Osteocyte (in vitro differentiated cells): Measurements from ENCODE around the gene MAP4K3. TPM values are rescaled to one million over a fixed set of nuclear protein-coding genes. Genes with fewer than 3 reads are reported as not detected.
"Not testable (repeated sequence)": the region's sequence is repeated elsewhere in the genome, so short reads cannot be mapped to it uniquely, and the experiment has no call there.

Experiments used
- DNase-seq: peaks from one replicate; pipeline ENCODE4 v3.0.0; 2021; ENCODE audit warnings: mixed read lengths; ENCODE audit not compliant: unreplicated experiment; ENCODE audit errors: extremely low spot score
- H3K27ac Mint-ChIP-seq: one replicate; pipeline ENCODE4 v1.8.0; 2021; ENCODE audit warnings: mild to moderate bottlenecking, mixed read lengths; ENCODE audit not compliant: unreplicated experiment
- H3K27me3 Mint-ChIP-seq: one replicate; pipeline ENCODE4 v1.8.0; 2021; ENCODE audit warnings: mixed read lengths; ENCODE audit not compliant: unreplicated experiment
- H3K36me3 Mint-ChIP-seq: one replicate; pipeline ENCODE4 v1.8.0; 2021; ENCODE audit warnings: mixed read lengths; ENCODE audit not compliant: unreplicated experiment
- H3K4me1 Mint-ChIP-seq: one replicate; pipeline ENCODE4 v1.8.0; 2021; ENCODE audit warnings: mixed read lengths; ENCODE audit not compliant: unreplicated experiment
- H3K4me3 Mint-ChIP-seq: one replicate; pipeline ENCODE4 v1.8.0; 2021; ENCODE audit warnings: mild to moderate bottlenecking, moderate library complexity, mixed read lengths; ENCODE audit not compliant: unreplicated experiment
- H3K9me3 Mint-ChIP-seq: one replicate; pipeline ENCODE4 v1.8.0; 2021; ENCODE audit warnings: mixed read lengths; ENCODE audit not compliant: unreplicated experiment
- total RNA-seq: library from RNA; stranded (reverse); gene quantifications from 2 replicates; pipeline ENCODE4 v1.2.1, GENCODE V29; 2021
- TF ChIP-seq, protein P1 (sequence below): fragments of 200-600 bp; sonication (generic); IDR thresholded peaks from 2 replicates; pipeline ENCODE4 v1.5.0; 2021; ENCODE audit warnings: antibody characterized with exemption, mild to moderate bottlenecking, moderate library complexity

MAP4K3 gene
- total RNA-seq, 1 donor from 2014 or later, result 35.0 TPM

DNA sequence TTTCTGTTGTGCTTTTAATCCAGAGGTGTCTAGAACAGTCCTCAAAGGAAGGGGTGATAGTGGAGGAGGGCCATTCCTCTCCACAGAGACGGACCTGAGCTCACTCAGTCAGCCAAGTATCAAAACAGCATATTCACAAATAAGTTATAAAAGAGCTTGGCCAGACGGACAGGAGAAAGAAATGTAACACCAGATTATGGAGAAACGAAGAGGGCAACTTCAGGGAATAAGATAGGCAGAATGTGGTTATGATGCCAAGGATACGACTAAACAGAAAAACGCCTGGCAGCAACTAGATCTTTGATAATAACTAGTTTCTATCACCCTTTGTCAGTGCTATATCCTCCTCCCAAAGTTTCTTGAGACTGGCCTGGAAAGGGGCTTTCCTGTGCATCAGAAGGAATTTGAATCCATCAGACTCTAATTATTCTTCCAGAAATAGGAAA lies 42.5 kb downstream of the MAP4K3 start:
- H3K36me3 Mint-ChIP-seq, result no peaks in the 10 kb centered on the region
- DNase-seq, result no peak
- H3K27me3 Mint-ChIP-seq, result no peaks in the 10 kb centered on the region
- H3K27ac Mint-ChIP-seq, result peak overlapping the region; percentile 38
- peaks cover 35% of the 10 kb centered on the region for H3K4me1 Mint-ChIP-seq
- no peaks in the 10 kb centered on the region for H3K9me3 Mint-ChIP-seq
- TF ChIP-seq, protein P1, sequence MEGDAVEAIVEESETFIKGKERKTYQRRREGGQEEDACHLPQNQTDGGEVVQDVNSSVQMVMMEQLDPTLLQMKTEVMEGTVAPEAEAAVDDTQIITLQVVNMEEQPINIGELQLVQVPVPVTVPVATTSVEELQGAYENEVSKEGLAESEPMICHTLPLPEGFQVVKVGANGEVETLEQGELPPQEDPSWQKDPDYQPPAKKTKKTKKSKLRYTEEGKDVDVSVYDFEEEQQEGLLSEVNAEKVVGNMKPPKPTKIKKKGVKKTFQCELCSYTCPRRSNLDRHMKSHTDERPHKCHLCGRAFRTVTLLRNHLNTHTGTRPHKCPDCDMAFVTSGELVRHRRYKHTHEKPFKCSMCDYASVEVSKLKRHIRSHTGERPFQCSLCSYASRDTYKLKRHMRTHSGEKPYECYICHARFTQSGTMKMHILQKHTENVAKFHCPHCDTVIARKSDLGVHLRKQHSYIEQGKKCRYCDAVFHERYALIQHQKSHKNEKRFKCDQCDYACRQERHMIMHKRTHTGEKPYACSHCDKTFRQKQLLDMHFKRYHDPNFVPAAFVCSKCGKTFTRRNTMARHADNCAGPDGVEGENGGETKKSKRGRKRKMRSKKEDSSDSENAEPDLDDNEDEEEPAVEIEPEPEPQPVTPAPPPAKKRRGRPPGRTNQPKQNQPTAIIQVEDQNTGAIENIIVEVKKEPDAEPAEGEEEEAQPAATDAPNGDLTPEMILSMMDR, result no peak
- H3K4me3 Mint-ChIP-seq, result no peak overlapping the region

DNA sequence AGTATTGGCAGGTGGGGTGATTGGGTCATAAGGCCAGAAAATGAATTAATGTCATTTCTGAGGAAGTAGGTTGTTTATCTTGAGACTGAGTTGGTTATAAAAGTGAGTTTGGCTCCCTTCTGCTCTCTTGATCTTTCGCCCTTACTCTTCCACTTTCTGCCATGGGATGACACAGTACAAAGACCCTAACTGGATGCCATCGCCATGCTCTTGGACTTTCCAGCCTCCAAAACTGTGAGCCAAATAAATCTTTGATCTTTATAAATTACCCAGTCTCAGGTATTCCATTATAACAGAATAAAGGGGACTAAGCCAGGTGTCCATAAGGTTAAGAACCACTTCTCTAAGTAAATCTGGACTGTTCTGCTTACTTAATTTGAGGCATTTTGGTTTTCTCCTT lies 44.4 kb downstream of the MAP4K3 start:
- no peak for DNase-seq
- H3K27me3 Mint-ChIP-seq, result no peaks in the 10 kb centered on the region
- H3K27ac Mint-ChIP-seq, result no peak overlapping the region
- TF ChIP-seq, protein P1, result no peak
- H3K9me3 Mint-ChIP-seq, result no peaks in the 10 kb centered on the region
- no peaks in the 10 kb centered on the region for H3K36me3 Mint-ChIP-seq
- no peak overlapping the region for H3K4me3 Mint-ChIP-seq
- H3K4me1 Mint-ChIP-seq, result peaks cover 36% of the 10 kb centered on the region

DNA sequence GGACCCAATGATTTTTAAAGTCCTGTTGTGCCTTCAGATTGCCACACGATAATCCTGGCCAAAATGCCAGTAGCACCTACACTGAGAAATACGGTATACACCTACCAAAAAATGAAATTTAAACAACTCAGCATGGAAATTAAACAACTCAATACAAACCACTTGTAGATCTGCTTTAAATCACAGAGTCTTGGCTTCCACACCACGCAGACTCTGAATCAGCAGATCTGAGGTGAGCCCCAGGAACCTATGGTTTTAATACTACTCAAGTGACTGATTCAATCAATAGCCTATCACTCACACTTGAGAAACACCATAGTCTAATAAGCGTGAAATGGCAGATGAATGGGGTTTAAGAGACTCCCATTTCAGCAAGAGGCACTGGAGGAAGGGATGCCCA lies 46.9 kb downstream of the MAP4K3 start:
- Mint-ChIP-seq H3K4me1 (peaks cover 31% of the 10 kb centered on the region), H3K9me3 (no peaks in the 10 kb centered on the region), H3K4me3 (no peak overlapping the region), H3K27me3 (no peaks in the 10 kb centered on the region), H3K27ac (no peak overlapping the region), H3K36me3 (peaks cover 5% of the 10 kb centered on the region)
- TF ChIP-seq, protein P1, result no peak
- DNase-seq, result no peak

DNA sequence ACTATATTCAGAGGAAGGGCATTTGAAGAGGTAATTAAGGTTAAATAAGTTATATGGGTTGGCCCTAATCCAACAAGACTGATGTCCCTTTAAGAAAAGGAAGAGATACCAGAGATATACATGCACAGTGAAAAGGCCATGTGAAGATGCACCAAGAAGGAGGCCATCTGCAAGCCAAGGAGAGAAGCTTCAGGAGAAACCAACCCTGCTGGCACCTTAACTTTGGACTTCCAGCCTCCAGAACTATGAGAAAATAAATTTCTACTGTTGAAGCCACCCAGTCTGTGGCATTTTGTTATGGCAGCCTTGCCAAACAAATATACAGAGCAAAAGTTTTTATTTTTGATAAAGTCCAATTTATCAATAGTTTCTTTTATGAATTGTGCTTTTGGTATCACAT lies 51.0 kb downstream of the MAP4K3 start:
- H3K4me3 Mint-ChIP-seq, result no peak overlapping the region
- peaks cover 23% of the 10 kb centered on the region for H3K4me1 Mint-ChIP-seq
- TF ChIP-seq, protein P1, result no peak
- no peak for DNase-seq
- no peak overlapping the region for H3K27ac Mint-ChIP-seq
- peaks cover 4% of the 10 kb centered on the region for H3K9me3 Mint-ChIP-seq
- no peaks in the 10 kb centered on the region for H3K27me3 Mint-ChIP-seq
- peaks cover 8% of the 10 kb centered on the region for H3K36me3 Mint-ChIP-seq

DNA sequence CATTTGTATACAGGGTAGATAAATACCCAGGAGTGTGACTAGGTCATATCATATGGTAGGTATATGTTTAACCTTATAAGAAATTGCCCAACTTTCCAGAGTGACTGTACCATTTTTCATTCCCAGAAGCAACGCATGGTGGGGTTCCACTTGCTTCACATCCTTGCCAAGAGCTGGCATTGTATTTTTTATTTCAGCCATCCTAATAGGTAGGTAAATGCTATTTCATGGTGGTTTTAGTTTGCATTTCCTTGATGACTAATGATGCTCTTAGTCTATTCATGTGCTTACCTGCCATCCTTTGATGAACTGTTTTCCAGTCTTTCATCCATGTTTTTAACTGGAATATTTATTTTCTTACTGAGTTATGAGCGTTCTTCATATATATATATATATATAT lies 51.9 kb downstream of the MAP4K3 start:
- TF ChIP-seq, protein P1, result no peak
- no peaks in the 10 kb centered on the region for H3K27me3 Mint-ChIP-seq
- peaks cover 30% of the 10 kb centered on the region for H3K4me1 Mint-ChIP-seq
- H3K4me3 Mint-ChIP-seq, result no peak overlapping the region
- H3K36me3 Mint-ChIP-seq, result peaks cover 8% of the 10 kb centered on the region
- peaks cover 4% of the 10 kb centered on the region for H3K9me3 Mint-ChIP-seq
- no peak for DNase-seq
- H3K27ac Mint-ChIP-seq, result no peak overlapping the region

DNA sequence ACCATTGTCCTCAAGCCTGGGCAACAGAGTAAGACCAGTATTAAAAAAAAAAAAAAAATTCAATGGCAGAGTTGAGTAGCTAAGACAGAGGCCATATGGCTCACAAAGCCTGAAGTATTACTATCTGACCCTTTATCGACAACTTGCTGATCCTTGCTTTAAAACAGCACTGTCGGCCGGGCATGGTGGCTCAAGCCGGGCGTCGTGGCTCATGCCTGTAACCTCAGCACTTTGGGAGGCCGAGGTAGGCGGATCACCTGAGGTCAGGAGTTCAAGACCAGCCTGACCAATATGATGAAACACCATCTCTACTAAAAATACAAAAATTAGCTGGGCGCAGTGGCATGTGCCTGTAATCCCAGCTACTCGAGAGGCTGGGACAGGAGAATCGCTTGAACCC lies 53.0 kb downstream of the MAP4K3 start:
- not testable (repeated sequence) for H3K27me3 Mint-ChIP-seq, H3K9me3 Mint-ChIP-seq
- H3K4me1 Mint-ChIP-seq, result peaks cover 32% of the 10 kb centered on the region

More for the DNA sequence above, 53.0 kb downstream of the MAP4K3 start:
- not testable (repeated sequence) for H3K4me3 Mint-ChIP-seq, H3K27ac Mint-ChIP-seq, H3K36me3 Mint-ChIP-seq, DNase-seq
